SK-N-SH (cell line): ENCODE results near the gene IQGAP2. TPM values are rescaled to one million over a fixed set of nuclear protein-coding genes. Genes with fewer than 3 reads are reported as not detected.

Experiments used
- CTCF ChIA-PET: fragments of 300-600, 350-600 bp; formaldehyde crosslinking; extraction: SDS; loops from one replicate; lab custom pipeline; 2021; lab: Yijun Ruan, JAX
- POLR2A ChIA-PET: fragments of 350-600 bp; sonication (Branson Sonifier 250); formaldehyde crosslinking; extraction: SDS; loops from one replicate; lab custom pipeline; 2020; ENCODE audit warnings: antibody characterized with exemption, inconsistent platforms; lab: Yijun Ruan, JAX
- DNase-seq: peaks from one replicate; pipeline ENCODE4 v3.0.0; 2012
- H2AFZ ChIP-seq: fragments of 200-600 bp; sonication (generic); 2 replicates; pipeline ENCODE4 v1.8.1; 2016; ENCODE audit warnings: antibody characterized with exemption, mild to moderate bottlenecking, low read depth
- H3F3A ChIP-seq: fragments of 200-600 bp; sonication (generic); replicated peaks from 2 replicates; pipeline ENCODE3; 2016; ENCODE audit warnings: antibody characterized with exemption, mild to moderate bottlenecking; ENCODE audit not compliant: insufficient read depth
- H3K27ac ChIP-seq, 2 experiments: fragments of 200-500 bp in 1 of 2; fragments of 200-600 bp in 1 of 2; sonication (Bioruptor generic) in 1 of 2; sonication (generic), shearing (Covaris generic) in 1 of 2; 2 replicates each; pipeline versions ENCODE4 v1.5.1 to v1.6.1; 2014 to 2016; ENCODE audit warnings: low read depth in 2 of 2, inconsistent platforms in 1 of 2, low read length in 1 of 2, mild to moderate bottlenecking in 1 of 2, mixed read lengths in 1 of 2
- H3K27me3 ChIP-seq: fragments of 200-600 bp; sonication (generic), shearing (Covaris generic); 2 replicates; pipeline ENCODE4 v1.6.1; 2016; ENCODE audit warnings: mixed run types; ENCODE audit not compliant: insufficient read depth
- H3K36me3 ChIP-seq, 2 experiments: fragments of 200-500 bp in 1 of 2; fragments of 200-600 bp in 1 of 2; sonication (Bioruptor generic) in 1 of 2; sonication (generic) in 1 of 2; replicated peaks in 1 of 2; 2 replicates each; pipeline versions ENCODE3 to v1.5.1; 2014 to 2016; ENCODE audit warnings: low read length in 1 of 2, mild to moderate bottlenecking in 1 of 2; ENCODE audit not compliant: insufficient read depth in 2 of 2, control insufficient read depth in 1 of 2
- H3K4me1 ChIP-seq, 2 experiments: fragments of 200-500 bp in 1 of 2; fragments of 200-600 bp in 1 of 2; sonication (Bioruptor generic) in 1 of 2; sonication (generic), shearing (Covaris generic) in 1 of 2; 2 replicates each; pipeline versions ENCODE4 v1.5.1 to v1.6.1; 2014 to 2016; ENCODE audit warnings: low read depth in 1 of 2, low read length in 1 of 2, mixed run types in 1 of 2; ENCODE audit not compliant: insufficient read depth in 2 of 2, control insufficient read depth in 1 of 2
- H3K4me2 ChIP-seq: fragments of 200-600 bp; sonication (generic), shearing (Covaris generic); 2 replicates; pipeline ENCODE4 v1.6.1; 2017; ENCODE audit warnings: mixed run types
- H3K4me3 ChIP-seq, 2 experiments: fragments of 200-500 bp in 1 of 2; fragments of 200-600 bp in 1 of 2; sonication (Bioruptor generic) in 1 of 2; sonication (generic), shearing (Covaris generic) in 1 of 2; 2 replicates each; pipeline versions ENCODE4 v1.5.1 to v1.8.1; 2014 to 2016; ENCODE audit warnings: low read depth in 2 of 2, inconsistent platforms in 1 of 2, low read length in 1 of 2, mild to moderate bottlenecking in 1 of 2, mixed read lengths in 1 of 2, moderate library complexity in 1 of 2
- H3K79me2 ChIP-seq: fragments of 200-600 bp; sonication (generic); 2 replicates; pipeline ENCODE4 v1.8.1; 2017; ENCODE audit warnings: mild to moderate bottlenecking; ENCODE audit not compliant: insufficient read depth
- H3K9ac ChIP-seq: fragments of 200-600 bp; sonication (generic); 2 replicates; pipeline ENCODE4 v1.6.1; 2017; ENCODE audit warnings: mixed run types
- H3K9me2 ChIP-seq: fragments of 200-600 bp; sonication (generic); 2 replicates; pipeline ENCODE4 v1.6.1; 2017; ENCODE audit warnings: mixed run types
- H3K9me3 ChIP-seq: fragments of 200-600 bp; sonication (generic); 2 replicates; pipeline ENCODE4 v1.6.1; 2017; ENCODE audit warnings: mixed run types, mild to moderate bottlenecking, moderate library complexity
- H4K20me1 ChIP-seq: fragments of 200-600 bp; sonication (generic); 2 replicates; pipeline ENCODE4 v1.6.1; 2017; ENCODE audit warnings: mild to moderate bottlenecking, mixed run types; ENCODE audit not compliant: insufficient read depth
- CHD2 ChIP-seq: fragments of 150-350 bp; IDR thresholded peaks from 2 replicates; pipeline ENCODE4 v1.6.1; 2018; ENCODE audit warnings: low read length; ENCODE audit not compliant: partially characterized antibody
- ELF1 ChIP-seq: IDR thresholded peaks from 2 replicates; pipeline ENCODE4 v1.4.0; 2012
- EZH2phosphoT487 ChIP-seq: fragments of 200-600 bp; sonication (generic); IDR thresholded peaks from 2 replicates; pipeline ENCODE4 v1.6.1; 2017; ENCODE audit warnings: low read depth, mixed run types, mild to moderate bottlenecking, antibody characterized with exemption, moderate library complexity, borderline replicate concordance
- FOSL2 ChIP-seq: IDR thresholded peaks from 2 replicates; pipeline ENCODE4 v1.4.0; 2012; ENCODE audit warnings: low read depth, mild to moderate bottlenecking, moderate library complexity, borderline replicate concordance
- FOXJ3 ChIP-seq: sonication (generic); formaldehyde crosslinking; IDR thresholded peaks from 2 replicates; pipeline ENCODE4 v1.5.1; 2020; ENCODE audit warnings: mild to moderate bottlenecking, missing genetic modification reagents
- GATA2 ChIP-seq: sonication (generic); formaldehyde crosslinking; IDR thresholded peaks from 2 replicates; pipeline ENCODE4 v1.5.0; 2020; ENCODE audit warnings: mild to moderate bottlenecking, missing genetic modification reagents
- IRF3 ChIP-seq: fragments of 150-350 bp; IDR thresholded peaks from 2 replicates; pipeline ENCODE4 v1.6.1; 2016; ENCODE audit warnings: mild to moderate bottlenecking, low read depth, low read length
- JUND ChIP-seq: IDR thresholded peaks from 2 replicates; pipeline ENCODE4 v1.4.0; 2012
- MEF2A ChIP-seq: IDR thresholded peaks from 2 replicates; pipeline ENCODE4 v1.4.0; 2012; ENCODE audit warnings: low read depth, borderline replicate concordance
- MXI1 ChIP-seq: IDR thresholded peaks from 2 replicates; pipeline ENCODE4 v1.6.1; 2012; ENCODE audit warnings: mild to moderate bottlenecking, low read depth, low read length, improper control_type of control experiment
- NFIC ChIP-seq: IDR thresholded peaks from 2 replicates; pipeline ENCODE4 v1.4.0; 2012; ENCODE audit warnings: borderline replicate concordance
- NRF1 ChIP-seq: IDR thresholded peaks from 2 replicates; pipeline ENCODE4 v1.6.1; 2012; ENCODE audit warnings: low read depth, mild to moderate bottlenecking, low read length
- POLR2AphosphoS5 ChIP-seq: IDR thresholded peaks from 2 replicates; pipeline ENCODE4 v1.6.1; 2012; ENCODE audit warnings: low read depth, low read length
- RAD21 ChIP-seq: IDR thresholded peaks from 2 replicates; pipeline ENCODE4 v1.6.1; 2012; ENCODE audit warnings: mild to moderate bottlenecking, low read length
- RCOR1 ChIP-seq: fragments of 150-350 bp; IDR thresholded peaks from 2 replicates; pipeline ENCODE4 v1.6.1; 2017; ENCODE audit warnings: antibody characterized with exemption, low read length
- RXRA ChIP-seq: IDR thresholded peaks from 2 replicates; pipeline ENCODE4 v1.4.0; 2012; ENCODE audit warnings: low read depth, mild to moderate bottlenecking, borderline replicate concordance
- SIN3A ChIP-seq: IDR thresholded peaks from 2 replicates; pipeline ENCODE4 v1.6.1; 2012; ENCODE audit warnings: low read depth, mild to moderate bottlenecking, low read length, moderate library complexity, borderline replicate concordance
- TCF12 ChIP-seq: IDR thresholded peaks from 2 replicates; pipeline ENCODE4 v1.4.0; 2012
- YY1 ChIP-seq: IDR thresholded peaks from 2 replicates; pipeline ENCODE4 v1.4.0; 2012; ENCODE audit warnings: low read depth, mild to moderate bottlenecking
- polyA plus RNA-seq, 3 experiments: library from polyadenylated mRNA; depleted of rRNA; stranded (reverse); fragments of >200 nt; gene quantifications; 2 replicates each; pipeline ENCODE4 v1.2.3, GENCODE V29; 2012
- TF ChIP-seq, protein P1 (sequence below): IDR thresholded peaks from 2 replicates; pipeline ENCODE4 v1.6.1; 2012; ENCODE audit warnings: mild to moderate bottlenecking, low read depth, low read length, moderate library complexity

Gene IQGAP2
- polyA plus RNA-seq, 1 of the 3 experiments (the other 2 are of a cell fraction): 2.1 TPM

GRCh38 chr5:76643371-76643770 lies 240.3 kb downstream of the IQGAP2 start:
- ChIA-PET CTCF (interaction anchor here (0.7 to 1.6 kb wide), 4 partner anchors 9 to 131 kb away, joined by 3 to 5 read pairs (median 3); no protein-coding TSS in a partner anchor), POLR2A (no interaction called here)
- Histone ChIP-seq H4K20me1 (no peaks in the 10 kb centered on the region), H3K79me2 (no peaks in the 10 kb centered on the region), H3F3A (no peaks in the 10 kb centered on the region), H2AFZ (peak overlapping the region; percentile 27; the same call in 1 of the 2 replicates), H3K4me1 (peaks cover 0 to 16% of the 10 kb centered on the region in 2 experiments; a peak in 3 of 4 replicates), H3K27me3 (no peaks in the 10 kb centered on the region), H3K4me3 (no peak overlapping the region), H3K4me2 (no peak overlapping the region), H3K9ac (no peak overlapping the region), H3K9me2 (no peaks in the 10 kb centered on the region), H3K27ac (peak overlapping the region; percentile 19 to 39; a peak in 2 of 4 replicates), H3K9me3 (no peaks in the 10 kb centered on the region), H3K36me3 (no peaks in the 10 kb centered on the region)
- TF ChIP-seq NFIC: no peak
- no peak for TF ChIP-seq YY1
- TF ChIP-seq RCOR1: no peak
- TF ChIP-seq NRF1: no peak
- TF ChIP-seq FOXJ3 (CRISPR knock-in tag): no peak
- TF ChIP-seq SIN3A: no peak
- TF ChIP-seq RAD21: no peak
- no peak for TF ChIP-seq MXI1
- no peak for TF ChIP-seq EZH2phosphoT487
- TF ChIP-seq POLR2AphosphoS5: no peak
- TF ChIP-seq FOSL2: no peak
- TF ChIP-seq CHD2: no peak
- no peak for TF ChIP-seq ELF1
- no peak for TF ChIP-seq GATA2 (CRISPR knock-in tag)
- TF ChIP-seq IRF3: no peak
- TF ChIP-seq, protein P1, sequence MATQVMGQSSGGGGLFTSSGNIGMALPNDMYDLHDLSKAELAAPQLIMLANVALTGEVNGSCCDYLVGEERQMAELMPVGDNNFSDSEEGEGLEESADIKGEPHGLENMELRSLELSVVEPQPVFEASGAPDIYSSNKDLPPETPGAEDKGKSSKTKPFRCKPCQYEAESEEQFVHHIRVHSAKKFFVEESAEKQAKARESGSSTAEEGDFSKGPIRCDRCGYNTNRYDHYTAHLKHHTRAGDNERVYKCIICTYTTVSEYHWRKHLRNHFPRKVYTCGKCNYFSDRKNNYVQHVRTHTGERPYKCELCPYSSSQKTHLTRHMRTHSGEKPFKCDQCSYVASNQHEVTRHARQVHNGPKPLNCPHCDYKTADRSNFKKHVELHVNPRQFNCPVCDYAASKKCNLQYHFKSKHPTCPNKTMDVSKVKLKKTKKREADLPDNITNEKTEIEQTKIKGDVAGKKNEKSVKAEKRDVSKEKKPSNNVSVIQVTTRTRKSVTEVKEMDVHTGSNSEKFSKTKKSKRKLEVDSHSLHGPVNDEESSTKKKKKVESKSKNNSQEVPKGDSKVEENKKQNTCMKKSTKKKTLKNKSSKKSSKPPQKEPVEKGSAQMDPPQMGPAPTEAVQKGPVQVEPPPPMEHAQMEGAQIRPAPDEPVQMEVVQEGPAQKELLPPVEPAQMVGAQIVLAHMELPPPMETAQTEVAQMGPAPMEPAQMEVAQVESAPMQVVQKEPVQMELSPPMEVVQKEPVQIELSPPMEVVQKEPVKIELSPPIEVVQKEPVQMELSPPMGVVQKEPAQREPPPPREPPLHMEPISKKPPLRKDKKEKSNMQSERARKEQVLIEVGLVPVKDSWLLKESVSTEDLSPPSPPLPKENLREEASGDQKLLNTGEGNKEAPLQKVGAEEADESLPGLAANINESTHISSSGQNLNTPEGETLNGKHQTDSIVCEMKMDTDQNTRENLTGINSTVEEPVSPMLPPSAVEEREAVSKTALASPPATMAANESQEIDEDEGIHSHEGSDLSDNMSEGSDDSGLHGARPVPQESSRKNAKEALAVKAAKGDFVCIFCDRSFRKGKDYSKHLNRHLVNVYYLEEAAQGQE: no peak
- TF ChIP-seq MEF2A: no peak
- TF ChIP-seq TCF12: no peak
- TF ChIP-seq JUND: no peak
- no peak for TF ChIP-seq RXRA
- no peak for DNase-seq
